ENCODE data around the gene OTOP2.

The OTOP2 gene

GRCh38 chr17:74945543-74945942, 21.5 kb downstream of the OTOP2 start:
- no peak overlapping the region for H3K4me3 ChIP-seq
- in situ Hi-C loops (cut with MboI; ENCODE audit: low sequenced_read_pairs), result no loop called here
- DNase-seq (ENCODE audit: low spot score in 2 of 2), result no peak
- H3K36me3 ChIP-seq (replicated peaks), result no peaks in the 10 kb centered on the region
- H3K9me3 ChIP-seq, result no peaks in the 10 kb centered on the region
- H3K27me3 ChIP-seq (ENCODE audit: low read depth), result peaks cover 35% of the 10 kb centered on the region
- no peaks in the 10 kb centered on the region for H3K4me1 ChIP-seq

GRCh38 chr17:74946641-74947040, 22.6 kb downstream of the OTOP2 start:
- no peaks in the 10 kb centered on the region for H3K4me1 ChIP-seq
- no peak for DNase-seq (ENCODE audit: low spot score in 2 of 2)
- H3K36me3 ChIP-seq (replicated peaks), result no peaks in the 10 kb centered on the region
- no peaks in the 10 kb centered on the region for H3K9me3 ChIP-seq
- H3K4me3 ChIP-seq, result no peak overlapping the region
- in situ Hi-C loops (cut with MboI; ENCODE audit: low sequenced_read_pairs), result no loop called here
- H3K27me3 ChIP-seq (ENCODE audit: low read depth), result peaks cover 29% of the 10 kb centered on the region

- H3K4me1 ChIP-seq, result no peaks in the 10 kb centered on the region
- in situ Hi-C loops (cut with MboI; ENCODE audit: low sequenced_read_pairs), result no loop called here
- H3K27me3 ChIP-seq (ENCODE audit: low read depth), result peaks cover 23% of the 10 kb centered on the region
- DNase-seq (ENCODE audit: low spot score in 2 of 2), result no peak
- H3K4me3 ChIP-seq, result no peak overlapping the region
- H3K9me3 ChIP-seq, result no peaks in the 10 kb centered on the region
- no peaks in the 10 kb centered on the region for H3K36me3 ChIP-seq (replicated peaks)
These were observed 23.1 kb downstream of the OTOP2 start for GRCh38 chr17:74947041-74947754.

- Histone ChIP-seq H3K9me3 (no peaks in the 10 kb centered on the region), H3K36me3 (replicated peaks) (no peaks in the 10 kb centered on the region), H3K4me3 (no peak overlapping the region), H3K27me3 (ENCODE audit: low read depth) (peaks cover 11% of the 10 kb centered on the region), H3K4me1 (no peaks in the 10 kb centered on the region)
- in situ Hi-C loops (cut with MboI; ENCODE audit: low sequenced_read_pairs), result no loop called here
- no peak for DNase-seq (ENCODE audit: low spot score in 2 of 2)
These were observed 25.5 kb downstream of the OTOP2 start for GRCh38 chr17:74949455-74950115.

GRCh38 chr17:74950207-74950606, 26.1 kb downstream of the OTOP2 start:
- Histone ChIP-seq H3K4me3 (no peak overlapping the region), H3K4me1 (no peaks in the 10 kb centered on the region), H3K9me3 (no peaks in the 10 kb centered on the region), H3K36me3 (replicated peaks) (no peaks in the 10 kb centered on the region), H3K27me3 (ENCODE audit: low read depth) (peaks cover 5% of the 10 kb centered on the region)
- DNase-seq (ENCODE audit: low spot score in 2 of 2), result no peak
- in situ Hi-C loops (cut with MboI; ENCODE audit: low sequenced_read_pairs), result no loop called here

GRCh38 chr17:74951065-74951464, 27.0 kb downstream of the OTOP2 start:
- no peaks in the 10 kb centered on the region for H3K4me1 ChIP-seq
- no peak for DNase-seq (ENCODE audit: low spot score in 2 of 2)
- H3K4me3 ChIP-seq, result no peak overlapping the region
- in situ Hi-C loops (cut with MboI; ENCODE audit: low sequenced_read_pairs), result no loop called here
- no peaks in the 10 kb centered on the region for H3K9me3 ChIP-seq
- no peaks in the 10 kb centered on the region; the same call in 1 of the 2 replicates for H3K27me3 ChIP-seq (ENCODE audit: low read depth)
- H3K36me3 ChIP-seq (replicated peaks), result no peaks in the 10 kb centered on the region

GRCh38 chr17:74951680-74952421, 27.8 kb downstream of the OTOP2 start:
- in situ Hi-C loops (cut with MboI; ENCODE audit: low sequenced_read_pairs), result no loop called here
- no peaks in the 10 kb centered on the region for H3K36me3 ChIP-seq (replicated peaks)
- H3K9me3 ChIP-seq, result no peaks in the 10 kb centered on the region
- H3K4me1 ChIP-seq, result no peaks in the 10 kb centered on the region
- no peak for DNase-seq (ENCODE audit: low spot score in 2 of 2)
- H3K4me3 ChIP-seq, result no peak overlapping the region
- no peaks in the 10 kb centered on the region for H3K27me3 ChIP-seq (ENCODE audit: low read depth)

- Histone ChIP-seq H3K36me3 (replicated peaks) (no peaks in the 10 kb centered on the region), H3K9me3 (no peaks in the 10 kb centered on the region), H3K4me3 (no peak overlapping the region), H3K27me3 (ENCODE audit: low read depth) (no peaks in the 10 kb centered on the region), H3K4me1 (no peaks in the 10 kb centered on the region)
- in situ Hi-C loops (cut with MboI; ENCODE audit: low sequenced_read_pairs), result no loop called here
- DNase-seq (ENCODE audit: low spot score in 2 of 2), result no peak
These were observed 28.5 kb downstream of the OTOP2 start for GRCh38 chr17:74952431-74953133.

- no peaks in the 10 kb centered on the region for H3K9me3 ChIP-seq
- H3K36me3 ChIP-seq (replicated peaks), result no peaks in the 10 kb centered on the region
- no peaks in the 10 kb centered on the region for H3K27me3 ChIP-seq (ENCODE audit: low read depth)
- H3K4me3 ChIP-seq, result no peak overlapping the region
- H3K4me1 ChIP-seq, result no peaks in the 10 kb centered on the region
- in situ Hi-C loops (cut with MboI; ENCODE audit: low sequenced_read_pairs), result no loop called here
- DNase-seq (ENCODE audit: low spot score in 2 of 2), result no peak
These were observed 29.1 kb downstream of the OTOP2 start for GRCh38 chr17:74953134-74953687.

GRCh38 chr17:74954115-74954514, 30.0 kb downstream of the OTOP2 start:
- H3K27me3 ChIP-seq (ENCODE audit: low read depth), result no peaks in the 10 kb centered on the region
- H3K9me3 ChIP-seq, result no peaks in the 10 kb centered on the region
- no peak for DNase-seq (ENCODE audit: low spot score in 2 of 2)
- H3K4me1 ChIP-seq, result no peaks in the 10 kb centered on the region
- H3K36me3 ChIP-seq (replicated peaks), result no peaks in the 10 kb centered on the region
- in situ Hi-C loops (cut with MboI; ENCODE audit: low sequenced_read_pairs), result no loop called here
- no peak overlapping the region for H3K4me3 ChIP-seq

GRCh38 chr17:74954665-74955421, 30.8 kb downstream of the OTOP2 start:
- no peak overlapping the region for H3K4me3 ChIP-seq
- no peak for DNase-seq (ENCODE audit: low spot score in 2 of 2)
- in situ Hi-C loops (cut with MboI; ENCODE audit: low sequenced_read_pairs), result loop anchor here (5.0 kb wide), 1 partner anchor 163 kb away; no protein-coding TSS in a partner anchor
- H3K36me3 ChIP-seq (replicated peaks), result no peaks in the 10 kb centered on the region
- H3K9me3 ChIP-seq, result no peaks in the 10 kb centered on the region
- no peaks in the 10 kb centered on the region for H3K4me1 ChIP-seq
- no peaks in the 10 kb centered on the region for H3K27me3 ChIP-seq (ENCODE audit: low read depth)

GRCh38 chr17:74956093-74956492, 32.0 kb downstream of the OTOP2 start:
- H3K9me3 ChIP-seq, result no peaks in the 10 kb centered on the region
- in situ Hi-C loops (cut with MboI; ENCODE audit: low sequenced_read_pairs), result loop anchor here (5.0 kb wide), 1 partner anchor 164 kb away; no protein-coding TSS in a partner anchor
- no peak for DNase-seq (ENCODE audit: low spot score in 2 of 2)
- H3K36me3 ChIP-seq (replicated peaks), result no peaks in the 10 kb centered on the region
- H3K4me1 ChIP-seq, result peaks cover 3% of the 10 kb centered on the region
- no peaks in the 10 kb centered on the region for H3K27me3 ChIP-seq (ENCODE audit: low read depth)
- H3K4me3 ChIP-seq, result no peak overlapping the region
